Vagina (tissue), 2 donors: Measurements from ENCODE around the gene PAPPA2. TPM values are rescaled to one million over a fixed set of nuclear protein-coding genes. Genes with fewer than 3 reads are reported as not detected.

Source experiments
- DNase-seq, 2 donors: peaks; one replicate each; pipeline ENCODE4 v3.0.0-alpha.2; 2017; ENCODE audit errors: extremely low spot score in 2 of 2
- H3K27ac ChIP-seq: fragments of 200-600 bp; sonication (generic); one replicate; pipeline ENCODE4 v1.5.1; 2019
- H3K27me3 ChIP-seq: fragments of 200-600 bp; sonication (generic); one replicate; pipeline ENCODE4 v1.5.1; 2019
- H3K36me3 ChIP-seq, 2 donors: fragments of 200-600 bp; sonication (generic); one replicate each; pipeline ENCODE4 v1.5.1; 2017 to 2019
- H3K4me1 ChIP-seq: fragments of 200-600 bp; sonication (generic); one replicate; pipeline ENCODE4 v1.5.1; 2019
- H3K4me3 ChIP-seq, 2 donors: fragments of 200-600 bp; sonication (generic); 1 replicate in 1 of 2; 2 replicates in 1 of 2; pipeline ENCODE4 v1.5.1; 2016 to 2019
- H3K9me3 ChIP-seq: fragments of 200-600 bp; sonication (generic); one replicate; pipeline ENCODE4 v1.5.1; 2019
- POLR2A ChIP-seq, 2 donors: fragments of 450-650 bp; IDR thresholded peaks; one replicate each; pipeline ENCODE4 v1.6.1; 2017; ENCODE audit warnings: antibody characterized with exemption in 2 of 2, mild to moderate bottlenecking in 2 of 2, moderate library complexity in 2 of 2
- POLR2AphosphoS5 ChIP-seq, 2 donors: sonication (generic); formaldehyde crosslinking; IDR thresholded peaks; one replicate each; pipeline ENCODE4 v1.9.0; 2017; ENCODE audit warnings: antibody characterized with exemption in 2 of 2, mild to moderate bottlenecking in 2 of 2, low read depth in 1 of 2; ENCODE audit not compliant: insufficient read depth in 1 of 2
- intact Hi-C: fragments of 100-400 bp; cut with DNase I; formaldehyde crosslinking; loops from one replicate; pipeline ENCODE4 v1.15.1; 2023
- total RNA-seq: library from RNA; depleted of rRNA; stranded (reverse); fragments of >200 nt; gene quantifications from one replicate; pipeline ENCODE4 v1.2.3, GENCODE V29; 2016
- TF ChIP-seq, protein P1 (sequence below), 3 experiments: fragments of 450-650 bp in 2 of 3; fragments of 200-600 bp in 1 of 3; sonication (generic) in 1 of 3; IDR thresholded peaks; one replicate each; pipeline ENCODE4 v1.5.1; 2017 to 2019; ENCODE audit warnings: antibody characterized with exemption in 3 of 3, mild to moderate bottlenecking in 2 of 3, moderate library complexity in 2 of 3

Gene PAPPA2
- total RNA-seq, 1 donor from 2014 or later: 0.25 TPM

DNA sequence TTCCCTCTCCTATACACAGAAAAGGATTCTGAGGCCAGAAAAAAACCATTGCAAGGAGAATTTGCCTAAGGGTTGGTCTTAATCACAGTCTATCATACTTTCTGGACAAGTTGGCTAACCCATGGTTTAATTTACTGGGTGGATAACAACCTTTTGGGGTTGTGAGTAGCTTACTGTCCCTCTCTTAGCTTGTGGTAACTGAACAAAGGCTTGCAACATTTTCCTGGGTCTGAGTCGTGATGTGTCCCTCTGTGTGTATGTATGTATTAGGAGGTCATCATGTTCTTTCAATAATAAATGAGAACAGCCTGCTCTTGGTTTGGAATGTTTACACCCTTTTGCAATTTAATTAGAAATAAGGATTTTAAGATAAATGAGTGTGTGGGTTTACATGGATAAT lies 36.7 kb downstream of the PAPPA2 start:
- H3K27me3 ChIP-seq: no peaks in the 10 kb centered on the region
- TF ChIP-seq POLR2AphosphoS5 (IDR thresholded peaks at IDR 0.05; ENCODE audit: insufficient read depth in 1 of 2, low read depth in 1 of 2) (no peak), POLR2A (IDR thresholded peaks at IDR 0.05) (no peak)
- TF ChIP-seq, protein P1, sequence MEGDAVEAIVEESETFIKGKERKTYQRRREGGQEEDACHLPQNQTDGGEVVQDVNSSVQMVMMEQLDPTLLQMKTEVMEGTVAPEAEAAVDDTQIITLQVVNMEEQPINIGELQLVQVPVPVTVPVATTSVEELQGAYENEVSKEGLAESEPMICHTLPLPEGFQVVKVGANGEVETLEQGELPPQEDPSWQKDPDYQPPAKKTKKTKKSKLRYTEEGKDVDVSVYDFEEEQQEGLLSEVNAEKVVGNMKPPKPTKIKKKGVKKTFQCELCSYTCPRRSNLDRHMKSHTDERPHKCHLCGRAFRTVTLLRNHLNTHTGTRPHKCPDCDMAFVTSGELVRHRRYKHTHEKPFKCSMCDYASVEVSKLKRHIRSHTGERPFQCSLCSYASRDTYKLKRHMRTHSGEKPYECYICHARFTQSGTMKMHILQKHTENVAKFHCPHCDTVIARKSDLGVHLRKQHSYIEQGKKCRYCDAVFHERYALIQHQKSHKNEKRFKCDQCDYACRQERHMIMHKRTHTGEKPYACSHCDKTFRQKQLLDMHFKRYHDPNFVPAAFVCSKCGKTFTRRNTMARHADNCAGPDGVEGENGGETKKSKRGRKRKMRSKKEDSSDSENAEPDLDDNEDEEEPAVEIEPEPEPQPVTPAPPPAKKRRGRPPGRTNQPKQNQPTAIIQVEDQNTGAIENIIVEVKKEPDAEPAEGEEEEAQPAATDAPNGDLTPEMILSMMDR (IDR thresholded peaks at IDR 0.05): no peak
- H3K4me3 ChIP-seq: no peak overlapping the region
- H3K27ac ChIP-seq: no peak overlapping the region
- H3K36me3 ChIP-seq: no peaks in the 10 kb centered on the region
- intact Hi-C loops: no loop called here
- DNase-seq: no peak
- H3K9me3 ChIP-seq: no peaks in the 10 kb centered on the region
- H3K4me1 ChIP-seq: no peaks in the 10 kb centered on the region

DNA sequence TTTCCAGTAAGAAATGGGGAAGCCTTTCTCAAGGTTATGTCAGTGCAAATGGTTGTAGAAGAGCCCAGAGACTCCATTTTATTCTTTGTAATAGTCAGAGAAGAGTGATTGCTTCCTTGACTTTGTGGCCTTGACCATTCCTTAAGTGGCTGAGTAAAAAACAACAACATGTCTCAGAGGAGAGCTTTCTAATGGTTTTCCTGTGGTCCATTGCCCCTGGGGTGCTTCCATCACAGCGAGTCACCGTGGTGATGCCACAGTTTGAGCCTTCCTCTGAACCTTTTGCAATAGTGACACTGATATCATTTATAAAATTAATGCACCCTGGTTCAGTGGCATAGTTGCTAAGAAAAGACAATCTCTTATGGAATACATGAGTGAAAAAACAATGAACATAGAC lies 38.6 kb downstream of the PAPPA2 start:
- no peak overlapping the region for H3K4me3 ChIP-seq
- no peaks in the 10 kb centered on the region for H3K36me3 ChIP-seq
- DNase-seq: no peak
- no peak overlapping the region for H3K27ac ChIP-seq
- TF ChIP-seq, protein P1 (IDR thresholded peaks at IDR 0.05): no peak
- no peak for TF ChIP-seq POLR2A (IDR thresholded peaks at IDR 0.05)
- no peak for TF ChIP-seq POLR2AphosphoS5 (IDR thresholded peaks at IDR 0.05; ENCODE audit: insufficient read depth in 1 of 2, low read depth in 1 of 2)
- intact Hi-C loops: no loop called here
- no peaks in the 10 kb centered on the region for H3K9me3 ChIP-seq
- H3K27me3 ChIP-seq: no peaks in the 10 kb centered on the region
- H3K4me1 ChIP-seq: no peaks in the 10 kb centered on the region

DNA sequence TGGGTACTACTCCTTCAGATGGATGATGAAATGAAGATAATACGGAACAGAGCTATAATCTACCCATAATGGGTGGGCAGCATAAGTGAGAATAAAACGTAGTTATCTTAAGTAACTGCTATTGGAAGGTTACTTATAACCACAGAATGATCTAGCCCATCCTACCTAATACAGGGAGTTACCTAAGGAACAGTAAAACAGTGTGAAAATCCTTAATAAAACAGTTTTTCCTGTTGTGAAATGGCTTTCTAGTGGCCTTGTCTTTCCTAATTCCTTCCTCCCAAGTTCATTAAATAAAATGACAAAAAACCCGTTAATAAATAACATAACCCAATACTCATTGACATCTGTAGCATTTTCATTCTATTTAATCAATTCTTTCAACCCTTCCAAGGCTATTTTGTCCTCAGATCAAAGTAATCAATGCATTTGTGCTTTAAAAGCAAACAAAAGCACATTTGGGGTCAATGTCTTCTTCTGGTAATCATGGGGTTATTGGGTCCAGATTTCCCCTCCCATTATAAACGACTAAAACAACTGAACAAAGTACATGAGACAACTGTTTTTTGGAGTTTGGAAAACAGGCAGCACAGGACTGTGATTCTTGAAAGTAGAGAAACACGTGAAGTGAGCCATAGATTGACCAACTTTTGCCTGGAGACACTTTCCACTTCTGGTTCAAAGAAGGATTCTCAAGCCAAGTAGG lies 42.0 kb downstream of the PAPPA2 start:
- intact Hi-C loops: no loop called here
- no peak overlapping the region for H3K4me3 ChIP-seq
- H3K27me3 ChIP-seq: no peaks in the 10 kb centered on the region
- H3K9me3 ChIP-seq: no peaks in the 10 kb centered on the region
- H3K27ac ChIP-seq: no peak overlapping the region
- no peak for DNase-seq
- H3K36me3 ChIP-seq: no peaks in the 10 kb centered on the region
- H3K4me1 ChIP-seq: no peaks in the 10 kb centered on the region
- no peak for TF ChIP-seq POLR2AphosphoS5 (IDR thresholded peaks at IDR 0.05; ENCODE audit: insufficient read depth in 1 of 2, low read depth in 1 of 2)
- no peak for TF ChIP-seq POLR2A (IDR thresholded peaks at IDR 0.05)
- TF ChIP-seq, protein P1 (IDR thresholded peaks at IDR 0.05): no peak

DNA sequence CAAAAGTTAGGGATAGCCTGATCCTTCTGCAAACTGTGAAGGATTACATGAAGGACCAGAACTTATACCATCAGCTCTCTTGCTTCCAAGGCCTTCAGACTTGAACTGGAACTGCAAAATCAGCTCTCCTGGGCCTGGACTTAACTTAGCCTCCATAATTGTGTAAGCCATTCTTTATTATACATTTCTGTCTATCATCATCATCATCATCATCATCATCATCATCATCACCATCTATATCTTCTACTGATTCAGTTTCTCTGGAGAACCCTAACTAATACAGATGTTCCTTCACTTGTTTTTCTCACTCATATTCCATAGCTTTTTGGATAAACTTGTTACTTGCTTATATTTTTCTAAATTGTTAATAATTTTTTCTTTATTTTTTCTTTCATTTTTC lies 50.0 kb downstream of the PAPPA2 start:
- intact Hi-C loops: no loop called here
- Histone ChIP-seq H3K4me3 (no peak overlapping the region), H3K9me3 (no peaks in the 10 kb centered on the region), H3K36me3 (no peaks in the 10 kb centered on the region), H3K27me3 (no peaks in the 10 kb centered on the region), H3K4me1 (no peaks in the 10 kb centered on the region), H3K27ac (no peak overlapping the region)
- DNase-seq: no peak
- TF ChIP-seq POLR2AphosphoS5 (IDR thresholded peaks at IDR 0.05; ENCODE audit: insufficient read depth in 1 of 2, low read depth in 1 of 2) (no peak), POLR2A (IDR thresholded peaks at IDR 0.05) (no peak)
- TF ChIP-seq, protein P1 (IDR thresholded peaks at IDR 0.05): no peak

DNA sequence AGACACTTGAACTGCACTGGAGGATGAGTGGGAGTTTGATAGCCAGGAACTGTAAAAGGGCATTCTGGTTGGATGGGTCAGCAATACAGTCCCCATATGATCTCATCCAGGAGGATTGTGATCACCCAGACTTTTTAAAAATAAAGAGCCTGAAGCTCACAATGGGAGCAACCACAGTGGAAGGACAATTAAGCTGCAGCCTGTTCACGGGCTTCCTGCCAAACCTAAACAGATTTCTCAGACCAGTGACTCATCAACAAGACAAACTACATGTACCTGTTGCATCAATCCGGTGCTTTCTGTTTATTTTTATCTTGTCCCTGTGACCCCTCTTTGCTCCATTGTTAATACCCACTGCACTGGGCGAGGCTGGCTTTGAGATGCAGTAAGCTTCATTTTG lies 52.3 kb downstream of the PAPPA2 start:
- Histone ChIP-seq H3K4me1 (no peaks in the 10 kb centered on the region), H3K27me3 (no peaks in the 10 kb centered on the region), H3K36me3 (no peaks in the 10 kb centered on the region), H3K27ac (no peak overlapping the region), H3K4me3 (no peak overlapping the region), H3K9me3 (no peaks in the 10 kb centered on the region)
- TF ChIP-seq, protein P1 (IDR thresholded peaks at IDR 0.05): no peak
- TF ChIP-seq POLR2A (IDR thresholded peaks at IDR 0.05) (no peak), POLR2AphosphoS5 (IDR thresholded peaks at IDR 0.05; ENCODE audit: insufficient read depth in 1 of 2, low read depth in 1 of 2) (no peak)
- no peak for DNase-seq
- intact Hi-C loops: no loop called here
